D341Med (cell line): ENCODE data around the gene HLA-DOA.
A peak's percentile ranks its signal among the peaks of the same experiment; 100 is the strongest.

Experiments used
- DNase-seq: peaks from one replicate; pipeline ENCODE4 v3.0.0; 2012; ENCODE audit warnings: low spot score

Gene HLA-DOA

GRCh38 chr6:32977272-32977952 lies 32.0 kb downstream of the HLA-DOA start:
- DNase-seq, result no peak

GRCh38 chr6:32976334-32977069 lies 32.9 kb downstream of the HLA-DOA start:
- no peak for DNase-seq

- no peak for DNase-seq
Measured at GRCh38 chr6:32975886-32976285, 33.5 kb downstream of the HLA-DOA start.

- no peak for DNase-seq
Measured at GRCh38 chr6:32974541-32975308, 34.7 kb downstream of the HLA-DOA start.

- peak; percentile 66 for DNase-seq
Measured at GRCh38 chr6:32974016-32974333, 35.4 kb downstream of the HLA-DOA start.

- no peak for DNase-seq
Measured at GRCh38 chr6:32973144-32974015, 36.0 kb downstream of the HLA-DOA start.

- no peak for DNase-seq
Measured at GRCh38 chr6:32972353-32973143, 36.8 kb downstream of the HLA-DOA start.

GRCh38 chr6:32971581-32972352 lies 37.6 kb downstream of the HLA-DOA start:
- peak; percentile 93 for DNase-seq

GRCh38 chr6:32971242-32971580 lies 38.2 kb downstream of the HLA-DOA start:
- DNase-seq, result no peak

- DNase-seq, result peak; percentile 66
Measured at GRCh38 chr6:32970413-32971241, 38.8 kb downstream of the HLA-DOA start.

GRCh38 chr6:32969685-32970412 lies 39.5 kb downstream of the HLA-DOA start:
- DNase-seq, result no peak

GRCh38 chr6:32968867-32969684 lies 40.3 kb downstream of the HLA-DOA start:
- peak; percentile 87 for DNase-seq

GRCh38 chr6:32968093-32968866 lies 41.1 kb downstream of the HLA-DOA start, which contains the start of gene BRD2:
TSS of gene BRD2 (plus strand) at chr6:32968594. CDS start at chr6:32972899, 4,305 bp downstream.
- peak; percentile 91 for DNase-seq

GRCh38 chr6:32967151-32968091 lies 42.0 kb downstream of the HLA-DOA start:
- no peak for DNase-seq

- no peak for DNase-seq
Measured at GRCh38 chr6:32964776-32965175, 44.6 kb downstream of the HLA-DOA start.

- no peak for DNase-seq
Measured at GRCh38 chr6:32963866-32964265, 45.5 kb downstream of the HLA-DOA start.
